GM18505 (cell line): ENCODE measurements around the gene RFX4.

Experiments
- ATAC-seq: cut with Tn5 transposase; IDR thresholded peaks from one replicate; pipeline ENCODE4 v1.9.1; 2021; ENCODE audit not compliant: unreplicated experiment
- POLR2A ChIP-seq: IDR thresholded peaks from 4 replicates; pipeline ENCODE4 v1.6.1; 2011; ENCODE audit warnings: borderline replicate concordance; ENCODE audit not compliant: insufficient read depth, insufficient read length; ENCODE audit errors: extremely low read depth

Gene RFX4

DNA sequence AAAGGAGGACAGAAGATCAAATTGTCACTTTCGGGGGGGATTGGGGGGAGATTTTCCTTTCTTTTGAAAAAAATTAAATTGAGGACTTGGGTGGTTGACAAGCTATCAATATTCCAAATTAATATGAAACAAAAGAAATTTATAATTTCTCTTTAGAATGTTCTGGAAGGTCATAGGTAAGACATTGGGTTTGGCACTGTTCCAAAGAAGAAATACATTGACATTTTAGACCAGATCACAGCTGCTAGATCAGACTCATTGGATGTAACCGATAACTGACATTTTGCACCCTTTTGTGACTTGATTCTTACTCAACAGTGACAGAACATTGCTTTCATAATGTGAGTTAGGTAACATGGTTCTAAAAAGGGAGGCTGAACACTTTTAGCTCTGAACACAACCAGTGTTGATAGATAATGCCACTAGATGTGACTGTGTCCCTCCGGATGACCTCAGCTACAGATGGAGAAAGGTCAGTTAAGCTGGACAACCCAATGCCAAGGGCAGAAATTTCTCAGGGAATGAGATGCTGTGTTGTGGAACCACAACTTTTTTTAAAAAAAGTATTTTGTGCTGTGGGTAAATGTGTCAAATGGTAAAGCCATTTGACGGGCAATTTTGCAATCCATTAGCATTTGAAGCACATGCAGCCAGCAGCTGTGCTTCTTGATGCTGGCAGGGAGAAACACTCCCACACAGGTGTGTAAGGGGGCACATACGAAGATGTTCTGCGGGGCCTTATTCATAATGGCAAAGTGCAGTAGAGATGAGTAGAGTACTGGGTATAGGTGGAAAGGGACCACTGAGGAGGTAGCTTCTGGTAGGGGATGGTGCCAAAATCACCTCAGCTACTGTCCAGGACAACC is 62.9 kb downstream of the RFX4 start:
- no peak for TF ChIP-seq POLR2A
- ATAC-seq, result no peak

GRCh38 chr12:106646472-106646871 is 63.7 kb downstream of the RFX4 start:
- TF ChIP-seq POLR2A, result no peak
- ATAC-seq, result no peak

- no peak for TF ChIP-seq POLR2A
- ATAC-seq, result no peak
Observed at GRCh38 chr12:106647793-106648514, 65.2 kb downstream of the RFX4 start.

DNA sequence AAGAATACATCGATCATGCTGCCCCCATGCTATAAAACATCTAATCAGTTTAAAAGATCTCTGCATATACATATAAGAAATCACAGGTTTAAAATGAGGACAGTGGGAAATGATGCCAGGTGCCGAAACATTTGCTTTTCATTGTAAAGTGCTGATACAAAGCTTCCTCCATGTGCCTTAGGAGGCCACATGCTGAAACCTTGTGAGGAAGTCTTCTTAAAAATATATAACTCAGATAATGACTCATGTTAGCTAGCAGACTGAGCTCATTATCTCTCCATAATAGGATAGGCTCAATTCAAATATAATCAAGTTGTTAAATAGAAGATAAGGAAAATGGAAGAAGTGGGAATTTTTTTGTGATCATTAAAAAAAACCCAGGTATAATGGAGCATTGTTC is 65.9 kb downstream of the RFX4 start:
- ATAC-seq, result no peak
- no peak for TF ChIP-seq POLR2A

DNA sequence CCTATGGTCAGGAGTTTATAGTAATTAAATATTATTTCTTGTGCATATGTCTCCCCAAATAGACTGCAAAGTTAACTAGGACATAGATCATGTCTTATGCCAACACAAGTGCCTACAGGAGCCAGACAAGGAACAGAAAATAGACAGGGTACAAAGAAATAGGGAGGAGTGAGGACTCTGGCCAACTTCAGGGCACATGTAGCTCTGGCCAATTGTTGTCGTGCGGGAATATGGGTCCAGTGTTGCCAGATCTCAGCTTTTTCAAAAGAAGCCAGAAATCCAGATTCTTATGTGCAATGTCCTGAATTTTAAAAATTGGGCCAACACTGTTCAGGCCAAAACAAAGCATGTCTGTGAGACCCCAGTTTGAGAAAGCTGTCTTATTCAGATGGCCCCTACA is 68.7 kb downstream of the RFX4 start:
- TF ChIP-seq POLR2A, result no peak
- ATAC-seq, result no peak

DNA sequence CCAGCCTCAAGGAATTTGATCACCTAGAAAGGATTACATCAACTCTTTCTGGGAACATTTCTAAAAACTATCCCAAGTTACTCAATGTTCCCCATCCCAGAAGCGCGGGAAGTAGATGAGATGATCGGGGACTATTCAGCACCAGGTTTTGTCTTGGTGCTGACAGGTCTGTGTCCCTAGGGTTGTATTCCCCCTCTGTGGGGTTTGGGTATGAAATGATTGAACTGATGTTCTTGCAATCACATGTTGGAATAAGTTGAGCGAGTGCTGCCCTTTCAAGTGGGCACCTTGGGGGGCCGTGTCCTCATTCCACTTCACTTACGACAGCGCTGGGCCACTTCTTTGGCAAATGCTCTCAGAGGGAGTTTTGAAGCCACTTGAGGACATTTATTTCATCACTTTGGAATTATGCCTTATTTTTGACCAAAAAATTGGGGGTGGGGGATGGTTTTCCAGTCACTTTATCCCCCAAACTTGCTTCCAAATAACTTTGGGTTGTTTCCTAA is 69.8 kb downstream of the RFX4 start:
- no peak for TF ChIP-seq POLR2A
- ATAC-seq, result no peak

DNA sequence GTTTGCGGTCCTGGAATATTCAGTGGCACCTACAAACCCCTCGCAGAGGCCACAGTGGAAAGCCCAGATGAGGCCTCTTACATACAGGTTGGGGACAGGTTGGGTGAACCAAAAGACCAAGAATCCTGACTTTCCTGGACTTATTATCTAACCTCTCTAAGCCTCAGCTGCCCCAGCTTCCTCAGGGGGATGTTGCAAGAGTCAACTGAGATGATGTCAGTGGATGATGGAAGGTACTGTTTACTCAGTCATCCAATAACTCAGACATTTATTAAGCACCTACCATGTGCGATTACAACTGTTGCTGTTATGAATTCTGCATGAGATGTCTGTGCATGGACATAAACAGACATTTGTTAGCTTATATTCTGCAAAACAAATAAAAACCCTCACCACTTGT is 72.8 kb downstream of the RFX4 start:
- ATAC-seq, result no peak
- TF ChIP-seq POLR2A, result no peak

DNA sequence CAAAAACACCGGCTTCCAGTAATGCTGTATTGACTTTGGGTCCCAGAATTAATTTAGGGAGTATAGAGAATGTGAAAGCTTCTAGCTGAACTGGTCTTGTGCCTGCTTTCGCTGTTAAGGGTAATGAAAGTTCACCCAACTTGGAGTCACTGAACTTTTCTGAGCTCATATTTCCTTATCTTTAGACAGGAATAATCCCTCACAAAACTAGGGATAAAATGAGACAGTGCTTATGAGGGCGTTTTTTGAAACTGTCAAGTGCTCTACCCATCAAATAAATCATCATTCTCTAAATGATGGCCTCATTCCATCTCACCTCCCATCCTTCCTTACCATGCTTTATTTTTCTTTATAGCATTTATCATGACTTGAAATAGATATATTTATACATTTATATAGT is 74.7 kb downstream of the RFX4 start:
- TF ChIP-seq POLR2A, result no peak
- no peak for ATAC-seq

DNA sequence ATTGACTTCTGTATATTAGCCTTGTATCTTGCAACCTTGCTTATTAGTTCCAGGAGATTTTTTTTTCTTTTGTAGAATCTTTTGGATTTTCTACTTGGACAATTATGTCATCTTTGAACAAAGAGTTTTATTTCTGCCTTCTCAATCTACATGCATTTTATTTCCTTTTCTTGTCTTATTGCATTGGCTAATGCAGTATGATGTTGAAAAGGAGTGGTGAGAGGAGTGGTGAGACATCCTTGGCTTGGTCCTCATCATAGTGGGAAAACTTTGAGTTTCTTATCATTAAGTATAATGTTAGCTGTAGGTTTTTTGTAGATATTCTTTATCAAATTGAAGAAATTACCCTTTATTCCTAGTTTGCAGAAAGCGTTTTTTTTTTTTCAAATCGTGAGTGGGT is 80.6 kb downstream of the RFX4 start:
- no peak for ATAC-seq
- no peak for TF ChIP-seq POLR2A

DNA sequence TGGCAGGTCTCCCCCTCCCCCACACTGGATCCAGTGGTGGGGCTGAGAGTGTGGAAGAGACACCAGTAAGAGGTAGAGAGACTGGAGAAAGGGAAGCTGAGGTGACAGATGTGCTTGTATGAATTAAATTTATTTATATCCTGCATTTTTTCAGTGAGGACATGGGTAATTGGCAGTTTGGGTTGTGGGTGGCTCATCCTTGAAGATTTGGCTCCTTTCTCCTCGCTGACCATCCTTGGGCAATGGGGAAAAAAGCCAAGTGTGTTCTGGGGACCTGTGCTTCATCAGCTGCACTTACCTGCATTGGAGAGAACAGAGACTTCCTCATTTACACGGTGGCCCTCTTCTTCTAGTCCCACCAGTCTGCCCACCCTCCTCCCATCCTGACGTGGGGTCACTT is 86.4 kb downstream of the RFX4 start:
- no peak for TF ChIP-seq POLR2A
- no peak for ATAC-seq

- no peak for ATAC-seq
- no peak for TF ChIP-seq POLR2A
Observed at GRCh38 chr12:106670131-106670530, 87.3 kb downstream of the RFX4 start.

- no peak for ATAC-seq
- TF ChIP-seq POLR2A, result no peak
Observed at GRCh38 chr12:106671840-106672239, 89.0 kb downstream of the RFX4 start.

- no peak for ATAC-seq
- no peak for TF ChIP-seq POLR2A
Observed at GRCh38 chr12:106672314-106673025, 89.7 kb downstream of the RFX4 start.
